ENCODE measurements around the gene CLEC2L. TPM values are rescaled to one million over a fixed set of nuclear protein-coding genes. Genes with fewer than 3 reads are reported as not detected.

CLEC2L gene
- total and polyA plus RNA-seq, 2 experiments from 2014 or later, result not detected

GRCh38 chr7:139568346-139568675 lies 44.8 kb downstream of the CLEC2L start:
- Histone ChIP-seq H3K9me3 (ENCODE audit: low read depth) (no peaks in the 10 kb centered on the region), H3K27me3 (replicated peaks; ENCODE audit: insufficient read depth) (no peaks in the 10 kb centered on the region), H3K9ac (no peak overlapping the region), H3K4me3 (no peak overlapping the region), H3F3A (ENCODE audit: insufficient read depth) (no peaks in the 10 kb centered on the region), H3K4me2 (ENCODE audit: unreplicated experiment) (no peak overlapping the region), H4K20me1 (ENCODE audit: insufficient read depth) (no peaks in the 10 kb centered on the region), H3K36me3 (ENCODE audit: low read depth) (no peaks in the 10 kb centered on the region), H3K79me2 (ENCODE audit: insufficient read depth) (no peaks in the 10 kb centered on the region), H3K9me2 (ENCODE audit: insufficient read depth) (no peaks in the 10 kb centered on the region), H3K27ac (no peak overlapping the region), H3K4me1 (ENCODE audit: insufficient read depth) (no peaks in the 10 kb centered on the region), H2AFZ (no peak overlapping the region)
- in situ Hi-C loops (cut with MboI), result no loop called here
- DNase-seq, result no peak
- 79% methylated on average over 6 of the region's 6 CpGs for WGBS, 2 experiments (ENCODE audit: low coverage in 1 of 2, low lambda C conversion rate in 2 of 2, missing lambda C conversion rate in 2 of 2)
- TF ChIP-seq EZH2 (IDR thresholded peaks at IDR 0.05; ENCODE audit: insufficient read depth, poor library complexity, severe bottlenecking), result no peak
- TF ChIP-seq EZH2phosphoT487 (IDR thresholded peaks at IDR 0.05; ENCODE audit: insufficient read depth, low read depth), result no peak

- TF ChIP-seq EZH2phosphoT487 (IDR thresholded peaks at IDR 0.05; ENCODE audit: insufficient read depth, low read depth) (no peak), EZH2 (IDR thresholded peaks at IDR 0.05; ENCODE audit: insufficient read depth, poor library complexity, severe bottlenecking) (no peak)
- Histone ChIP-seq H3K27ac (no peak overlapping the region), H3K4me3 (no peak overlapping the region), H3K9me2 (ENCODE audit: insufficient read depth) (no peaks in the 10 kb centered on the region), H3K4me2 (ENCODE audit: unreplicated experiment) (no peak overlapping the region), H3F3A (ENCODE audit: insufficient read depth) (no peaks in the 10 kb centered on the region), H2AFZ (no peak overlapping the region), H3K9me3 (ENCODE audit: low read depth) (no peaks in the 10 kb centered on the region), H3K9ac (no peak overlapping the region), H3K79me2 (ENCODE audit: insufficient read depth) (no peaks in the 10 kb centered on the region), H4K20me1 (ENCODE audit: insufficient read depth) (no peaks in the 10 kb centered on the region), H3K27me3 (replicated peaks; ENCODE audit: insufficient read depth) (no peaks in the 10 kb centered on the region), H3K4me1 (ENCODE audit: insufficient read depth) (no peaks in the 10 kb centered on the region), H3K36me3 (ENCODE audit: low read depth) (no peaks in the 10 kb centered on the region)
- DNase-seq, result no peak
- WGBS, 2 experiments (ENCODE audit: low coverage in 1 of 2, low lambda C conversion rate in 2 of 2, missing lambda C conversion rate in 2 of 2), result 98 to 99% methylated on average over 12 of the region's 12 CpGs
- in situ Hi-C loops (cut with MboI), result no loop called here
These were observed 45.5 kb downstream of the CLEC2L start for GRCh38 chr7:139568813-139569490.

GRCh38 chr7:139570119-139570518 lies 46.6 kb downstream of the CLEC2L start:
- no peak overlapping the region for H3K4me3 ChIP-seq
- H3K36me3 ChIP-seq (ENCODE audit: low read depth), result no peaks in the 10 kb centered on the region; the same call in 1 of the 2 replicates
- no peak for TF ChIP-seq EZH2 (IDR thresholded peaks at IDR 0.05; ENCODE audit: insufficient read depth, poor library complexity, severe bottlenecking)
- TF ChIP-seq EZH2phosphoT487 (IDR thresholded peaks at IDR 0.05; ENCODE audit: insufficient read depth, low read depth), result no peak
- no peak overlapping the region for H2AFZ ChIP-seq
- H3K27ac ChIP-seq, result no peak overlapping the region
- H4K20me1 ChIP-seq (ENCODE audit: insufficient read depth), result no peaks in the 10 kb centered on the region
- no peak overlapping the region for H3K4me2 ChIP-seq (ENCODE audit: unreplicated experiment)
- no peaks in the 10 kb centered on the region for H3K4me1 ChIP-seq (ENCODE audit: insufficient read depth)
- H3K27me3 ChIP-seq (replicated peaks; ENCODE audit: insufficient read depth), result no peaks in the 10 kb centered on the region
- no peaks in the 10 kb centered on the region for H3K9me2 ChIP-seq (ENCODE audit: insufficient read depth)
- H3F3A ChIP-seq (ENCODE audit: insufficient read depth), result no peaks in the 10 kb centered on the region
- H3K79me2 ChIP-seq (ENCODE audit: insufficient read depth), result no peaks in the 10 kb centered on the region
- no peak overlapping the region for H3K9ac ChIP-seq
- H3K9me3 ChIP-seq (ENCODE audit: low read depth), result no peaks in the 10 kb centered on the region
- peak; percentile 19 for DNase-seq
- in situ Hi-C loops (cut with MboI), result no loop called here
- WGBS, 2 experiments (ENCODE audit: low coverage in 1 of 2, low lambda C conversion rate in 2 of 2, missing lambda C conversion rate in 2 of 2), result 74 to 76% methylated on average over 8 of the region's 8 CpGs

GRCh38 chr7:139570626-139571025 lies 47.1 kb downstream of the CLEC2L start:
- Histone ChIP-seq H4K20me1 (ENCODE audit: insufficient read depth) (no peaks in the 10 kb centered on the region), H3F3A (ENCODE audit: insufficient read depth) (no peaks in the 10 kb centered on the region), H3K9ac (no peak overlapping the region), H3K4me3 (no peak overlapping the region), H3K27ac (no peak overlapping the region), H2AFZ (no peak overlapping the region), H3K4me2 (ENCODE audit: unreplicated experiment) (no peak overlapping the region), H3K36me3 (ENCODE audit: low read depth) (no peaks in the 10 kb centered on the region; the same call in 1 of the 2 replicates), H3K9me2 (ENCODE audit: insufficient read depth) (no peaks in the 10 kb centered on the region), H3K4me1 (ENCODE audit: insufficient read depth) (no peaks in the 10 kb centered on the region), H3K27me3 (replicated peaks; ENCODE audit: insufficient read depth) (no peaks in the 10 kb centered on the region), H3K79me2 (ENCODE audit: insufficient read depth) (no peaks in the 10 kb centered on the region), H3K9me3 (ENCODE audit: low read depth) (no peaks in the 10 kb centered on the region)
- WGBS, 2 experiments (ENCODE audit: low coverage in 1 of 2, low lambda C conversion rate in 2 of 2, missing lambda C conversion rate in 2 of 2), result 94 to 98% methylated on average over 5 of the region's 5 CpGs
- TF ChIP-seq EZH2phosphoT487 (IDR thresholded peaks at IDR 0.05; ENCODE audit: insufficient read depth, low read depth) (no peak), EZH2 (IDR thresholded peaks at IDR 0.05; ENCODE audit: insufficient read depth, poor library complexity, severe bottlenecking) (no peak)
- DNase-seq, result no peak
- in situ Hi-C loops (cut with MboI), result no loop called here
